Fibroblast of lung (primary cell): ENCODE data around the gene GPC6. TPM values are rescaled to one million over a fixed set of nuclear protein-coding genes. Genes with fewer than 3 reads are reported as not detected.

Experiments
- DNase-seq, 2 donors: peaks; one replicate each; pipeline versions ENCODE4 v3.0.0 to v3.0.0-alpha.2; 2010; ENCODE audit warnings: low read depth in 2 of 2
- H2AFZ ChIP-seq: 2 replicates; pipeline ENCODE4 v1.5.1; 2012; ENCODE audit warnings: low read length, control low read depth, inconsistent platforms
- H3K27ac ChIP-seq: 2 replicates; pipeline ENCODE4 v1.5.1; 2011; ENCODE audit warnings: low read length, control low read depth; ENCODE audit not compliant: insufficient read depth
- H3K27me3 ChIP-seq: 2 replicates; pipeline ENCODE4 v1.5.1; 2011; ENCODE audit warnings: mild to moderate bottlenecking, low read length; ENCODE audit not compliant: control insufficient read depth, insufficient read depth
- H3K36me3 ChIP-seq: 2 replicates; pipeline ENCODE4 v1.5.1; 2011; ENCODE audit warnings: low read length; ENCODE audit not compliant: control insufficient read depth, insufficient read depth
- H3K4me1 ChIP-seq: 2 replicates; pipeline ENCODE4 v1.5.1; 2011; ENCODE audit warnings: low read length; ENCODE audit not compliant: control insufficient read depth, insufficient read depth; ENCODE audit errors: extremely low read depth
- H3K4me2 ChIP-seq: 2 replicates; pipeline ENCODE4 v1.5.1; 2011; ENCODE audit warnings: low read length, control low read depth; ENCODE audit not compliant: insufficient read depth; ENCODE audit errors: extremely low read depth
- H3K4me3 ChIP-seq, 4 experiments: fragments of 200-600 bp in 1 of 4; sonication (generic) in 1 of 4; replicated peaks in 1 of 4; 2 replicates each; pipeline ENCODE4 v1.5.1; 2011 to 2016; ENCODE audit warnings: low read length in 4 of 4, low read depth in 3 of 4, mild to moderate bottlenecking in 3 of 4, control low read depth in 2 of 4, inconsistent platforms in 1 of 4, mixed read lengths in 1 of 4; ENCODE audit not compliant: insufficient read depth in 1 of 4; ENCODE audit errors: control extremely low read depth in 1 of 4
- H3K79me2 ChIP-seq: 2 replicates; pipeline ENCODE4 v1.5.1; 2012; ENCODE audit warnings: mild to moderate bottlenecking, low read length, inconsistent platforms; ENCODE audit not compliant: control insufficient read depth, insufficient read depth
- H3K9ac ChIP-seq: 2 replicates; pipeline ENCODE4 v1.5.1; 2011; ENCODE audit warnings: mild to moderate bottlenecking, low read length, control low read depth; ENCODE audit not compliant: insufficient read depth
- H3K9me3 ChIP-seq: 2 replicates; pipeline ENCODE4 v1.5.1; 2012; ENCODE audit warnings: low read depth, low read length; ENCODE audit not compliant: control insufficient read depth, insufficient read depth
- H4K20me1 ChIP-seq: 2 replicates; pipeline ENCODE4 v1.5.1; 2011; ENCODE audit warnings: low read length; ENCODE audit not compliant: control insufficient read depth, insufficient read depth; ENCODE audit errors: extremely low read depth
- CTCF ChIP-seq, 2 donors: IDR thresholded peaks in 1 of 2; conservative IDR thresholded peaks in 1 of 2; 1 replicate in 1 of 2; 2 replicates in 1 of 2; pipeline ENCODE4 v1.5.1; 2011 to 2012; ENCODE audit warnings: low read length in 2 of 2, control low read depth in 1 of 2, inconsistent platforms in 1 of 2, low read depth in 1 of 2, mild to moderate bottlenecking in 1 of 2
- EZH2 ChIP-seq: IDR thresholded peaks from 2 replicates; pipeline ENCODE4 v1.5.1; 2012; ENCODE audit warnings: low read length, control low read depth, mild to moderate bottlenecking; ENCODE audit errors: missing control alignments
- polyA plus RNA-seq, 2 donors: library from polyadenylated mRNA; depleted of rRNA in 1 of 2; stranded (reverse) in 1 of 2; unstranded in 1 of 2; fragments of >200 nt; gene quantifications; 2 replicates each; pipeline ENCODE4 v1.2.1, GENCODE V29; 2011 to 2012; ENCODE audit warnings: missing spikeins in 1 of 2
- total RNA-seq: library from RNA; depleted of rRNA; stranded (reverse); fragments of >200 nt; gene quantifications from 2 replicates; pipeline ENCODE4 v1.2.1, GENCODE V29; 2014

GPC6 gene
- total and polyA plus RNA-seq, 2 donors (not counting 1 experiment from before 2014, with no cell fraction given): 11.2 to 33.7 TPM

GRCh38 chr13:94305934-94306333, 1079.3 kb downstream of the GPC6 start:
- Histone ChIP-seq H2AFZ (no peak overlapping the region), H3K9ac (no peak overlapping the region), H3K4me1 (peaks cover 15% of the 10 kb centered on the region), H3K79me2 (no peaks in the 10 kb centered on the region), H3K36me3 (no peaks in the 10 kb centered on the region), H3K9me3 (no peaks in the 10 kb centered on the region), H4K20me1 (no peaks in the 10 kb centered on the region), H3K4me2 (no peak overlapping the region), H3K4me3 (no peak overlapping the region), H3K27me3 (no peaks in the 10 kb centered on the region), H3K27ac (peak overlapping the region; percentile 49)
- peak in 1 of 2 donors; percentile 39 for DNase-seq
- no peak for TF ChIP-seq EZH2
- TF ChIP-seq CTCF (conservative IDR thresholded peaks at IDR 0.05 in 1 of 2, IDR thresholded peaks at IDR 0.05 in 1 of 2; ENCODE audit: low read depth in 1 of 2, low read length in 2 of 2): no peak

DNA sequence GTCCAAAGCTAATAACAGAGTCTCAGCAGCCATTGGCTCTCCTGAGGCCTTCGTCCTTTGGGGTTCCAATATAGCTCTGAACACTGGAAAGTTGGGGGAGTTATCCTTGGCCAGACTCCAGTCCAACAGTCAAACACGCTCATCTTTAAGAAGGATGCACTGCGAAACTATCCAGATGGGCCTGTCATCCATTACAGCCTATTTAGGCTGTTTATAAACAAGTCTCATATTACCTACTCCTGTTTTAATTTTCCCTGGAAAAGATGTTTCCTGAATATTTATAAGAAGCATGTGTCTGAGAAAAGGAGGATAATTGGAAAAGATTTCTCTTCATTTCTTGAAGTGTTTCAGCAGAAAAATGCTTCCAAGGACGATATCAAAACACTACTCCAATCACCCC, 1082.2 kb downstream of the GPC6 start:
- no peak overlapping the region for H3K4me2 ChIP-seq
- DNase-seq: no peak
- H3K4me3 ChIP-seq: no peak overlapping the region
- H3K9me3 ChIP-seq: no peaks in the 10 kb centered on the region
- H3K27me3 ChIP-seq: no peaks in the 10 kb centered on the region
- H2AFZ ChIP-seq: no peak overlapping the region
- no peaks in the 10 kb centered on the region for H3K79me2 ChIP-seq
- no peaks in the 10 kb centered on the region for H3K36me3 ChIP-seq
- TF ChIP-seq CTCF (conservative IDR thresholded peaks at IDR 0.05 in 1 of 2, IDR thresholded peaks at IDR 0.05 in 1 of 2; ENCODE audit: low read depth in 1 of 2, low read length in 2 of 2) (no peak), EZH2 (no peak)
- H3K27ac ChIP-seq: no peak overlapping the region
- no peaks in the 10 kb centered on the region for H4K20me1 ChIP-seq
- H3K4me1 ChIP-seq: peaks cover 21% of the 10 kb centered on the region
- H3K9ac ChIP-seq: no peak overlapping the region

DNA sequence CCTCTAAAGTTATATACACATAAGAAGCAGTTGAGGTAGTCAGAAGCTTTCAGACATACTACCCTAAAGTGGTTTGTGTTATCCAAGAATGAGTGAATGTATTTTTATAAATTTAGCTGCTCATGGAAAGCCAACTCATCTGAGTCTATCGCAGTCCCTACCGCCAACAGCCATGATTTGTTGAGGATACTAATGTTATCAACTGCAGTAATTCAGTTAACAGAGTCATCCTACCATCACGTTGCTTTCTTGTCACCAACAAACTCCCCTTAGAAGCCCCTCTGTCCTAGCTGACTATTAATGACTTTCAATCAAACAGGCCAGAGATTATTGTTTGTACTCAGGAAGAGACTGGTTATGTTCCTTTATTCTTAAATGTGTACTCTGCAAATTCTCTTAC, 1083.0 kb downstream of the GPC6 start:
- no peak overlapping the region for H3K4me3 ChIP-seq
- H3K4me1 ChIP-seq: peaks cover 21% of the 10 kb centered on the region
- no peak overlapping the region for H3K27ac ChIP-seq

More for the DNA sequence above, 1083.0 kb downstream of the GPC6 start:
- Histone ChIP-seq H3K36me3 (no peaks in the 10 kb centered on the region), H3K27me3 (no peaks in the 10 kb centered on the region), H2AFZ (no peak overlapping the region), H3K9ac (no peak overlapping the region), H3K4me2 (no peak overlapping the region), H3K9me3 (no peaks in the 10 kb centered on the region), H3K79me2 (no peaks in the 10 kb centered on the region), H4K20me1 (no peaks in the 10 kb centered on the region)
- TF ChIP-seq EZH2: no peak
- no peak for TF ChIP-seq CTCF (conservative IDR thresholded peaks at IDR 0.05 in 1 of 2, IDR thresholded peaks at IDR 0.05 in 1 of 2; ENCODE audit: low read depth in 1 of 2, low read length in 2 of 2)
- no peak for DNase-seq
